ENCODE measurements around the gene PRKAR1B. TPM values are rescaled to one million over a fixed set of nuclear protein-coding genes. Genes with fewer than 3 reads are reported as not detected.

PRKAR1B gene
- total RNA-seq, 1 experiment from 2014 or later = 27.2 TPM

- no peaks in the 10 kb centered on the region for H3K4me1 ChIP-seq (ENCODE audit: insufficient read depth, low read length, poor library complexity, severe bottlenecking)
- POLR2A ChIA-PET (ENCODE audit: low non-redundant PET) = no interaction called here
- peaks cover 28% of the 10 kb centered on the region for H3K9me3 ChIP-seq (ENCODE audit: low read depth, low read length, poor library complexity, severe bottlenecking)
Observed at GRCh38 chr7:625376-625971, 101.6 kb downstream of the PRKAR1B start.

GRCh38 chr7:623464-623863, 103.6 kb downstream of the PRKAR1B start:
- Histone ChIP-seq H3K27me3 (replicated peaks; ENCODE audit: insufficient read depth, low read depth, low read length, poor library complexity) (no peaks in the 10 kb centered on the region), H3K27ac (ENCODE audit: low read depth, low read length, poor library complexity, severe bottlenecking) (no peak overlapping the region), H3K36me3 (ENCODE audit: insufficient read depth, low read length, poor library complexity, severe bottlenecking) (no peaks in the 10 kb centered on the region), H3K9me3 (ENCODE audit: low read depth, low read length, poor library complexity, severe bottlenecking) (peaks cover 29% of the 10 kb centered on the region), H3K4me1 (ENCODE audit: insufficient read depth, low read length, poor library complexity, severe bottlenecking) (no peaks in the 10 kb centered on the region), H3K4me3 (ENCODE audit: low read depth, low read length, poor library complexity, severe bottlenecking) (no peak overlapping the region)
- ChIA-PET CTCF (no interaction called here), POLR2A (ENCODE audit: low non-redundant PET) (no interaction called here)
- intact Hi-C loops (cut with micrococcal nuclease; ENCODE audit: unreplicated experiment) = no loop called here
- DNase-seq (ENCODE audit: low spot score) = no peak
- no TSS peak for BruUV-seq (replicated peaks)
- no peak for TF ChIP-seq CTCF (conservative IDR thresholded peaks at IDR 0.05; ENCODE audit: low read depth, low read length)
- no peak for TF ChIP-seq EZH2 (IDR thresholded peaks at IDR 0.05; ENCODE audit: borderline replicate concordance, low read depth, low read length, poor library complexity, severe bottlenecking)

More at GRCh38 chr7:625376-625971, 101.6 kb downstream of the PRKAR1B start:
- Histone ChIP-seq H3K4me3 (ENCODE audit: low read depth, low read length, poor library complexity, severe bottlenecking) (no peak overlapping the region), H3K27ac (ENCODE audit: low read depth, low read length, poor library complexity, severe bottlenecking) (no peak overlapping the region), H3K27me3 (replicated peaks; ENCODE audit: insufficient read depth, low read depth, low read length, poor library complexity) (no peaks in the 10 kb centered on the region), H3K36me3 (ENCODE audit: insufficient read depth, low read length, poor library complexity, severe bottlenecking) (no peaks in the 10 kb centered on the region)
- no TSS peak for BruUV-seq (replicated peaks)
- intact Hi-C loops (cut with micrococcal nuclease; ENCODE audit: unreplicated experiment) = no loop called here
- CTCF ChIA-PET = interaction anchor here (0.5 kb wide), 1 partner anchor 59 kb away, joined by 3 read pairs; no protein-coding TSS in a partner anchor
- no peak for DNase-seq (ENCODE audit: low spot score)
- TF ChIP-seq EZH2 (IDR thresholded peaks at IDR 0.05; ENCODE audit: borderline replicate concordance, low read depth, low read length, poor library complexity, severe bottlenecking) = no peak
- no peak for TF ChIP-seq CTCF (conservative IDR thresholded peaks at IDR 0.05; ENCODE audit: low read depth, low read length)

- BruUV-seq (replicated peaks) = no TSS peak
- H3K27me3 ChIP-seq (replicated peaks; ENCODE audit: insufficient read depth, low read depth, low read length, poor library complexity) = no peaks in the 10 kb centered on the region
- POLR2A ChIA-PET (ENCODE audit: low non-redundant PET) = no interaction called here
- peaks cover 29% of the 10 kb centered on the region for H3K9me3 ChIP-seq (ENCODE audit: low read depth, low read length, poor library complexity, severe bottlenecking)
- CTCF ChIA-PET = no interaction called here
- no peak for TF ChIP-seq CTCF (conservative IDR thresholded peaks at IDR 0.05; ENCODE audit: low read depth, low read length)
- TF ChIP-seq EZH2 (IDR thresholded peaks at IDR 0.05; ENCODE audit: borderline replicate concordance, low read depth, low read length, poor library complexity, severe bottlenecking) = no peak
- intact Hi-C loops (cut with micrococcal nuclease; ENCODE audit: unreplicated experiment) = no loop called here
- no peak overlapping the region for H3K4me3 ChIP-seq (ENCODE audit: low read depth, low read length, poor library complexity, severe bottlenecking)
- H3K27ac ChIP-seq (ENCODE audit: low read depth, low read length, poor library complexity, severe bottlenecking) = no peak overlapping the region
- no peaks in the 10 kb centered on the region for H3K4me1 ChIP-seq (ENCODE audit: insufficient read depth, low read length, poor library complexity, severe bottlenecking)
- no peaks in the 10 kb centered on the region for H3K36me3 ChIP-seq (ENCODE audit: insufficient read depth, low read length, poor library complexity, severe bottlenecking)
- DNase-seq (ENCODE audit: low spot score) = no peak
Observed at GRCh38 chr7:621572-622285, 105.4 kb downstream of the PRKAR1B start.

Data from A673 (cell line).